Left ventricle myocardium superior (tissue), 1 donor: Measurements from ENCODE around the gene ME1. TPM values are rescaled to one million over a fixed set of nuclear protein-coding genes. Genes with fewer than 3 reads are reported as not detected.
"Not testable (repeated sequence)": the region's sequence is repeated elsewhere in the genome, so short reads cannot be mapped to it uniquely, and the experiment has no call there.

Experiments used
- ATAC-seq: fragments of 200-7000 bp; cut with Tn5 transposase; one replicate; pipeline ENCODE4 v1.9.1; 2020; ENCODE audit warnings: mild to moderate bottlenecking, moderate library complexity
- DNase-seq: peaks from one replicate; pipeline ENCODE4 v3.0.0-alpha.2; 2020
- intact Hi-C: fragments of 100-400 bp; cut with micrococcal nuclease; formaldehyde crosslinking; loops from one replicate; pipeline ENCODE4 v1.11.0; 2022
- long read RNA-seq: library from polyadenylated mRNA; unstranded; transcript quantifications from one replicate; pipeline ENCODE4 v2.0.0, GENCODE V29; 2021
- total RNA-seq: library from RNA; stranded (reverse); fragmentation: NEBNext Ultra II Directional; extraction: Animal tissue kit (Norgen Biotek cat#: 25700); gene quantifications from one replicate; pipeline ENCODE4 v1.2.1, GENCODE V29; 2021
- donor health status: DM: no; HTN: yes; CAD: no; lungs with severe emphysema.

Gene ME1
- 24.9 TPM for total RNA-seq
- long read RNA-seq, transcript ME1-201 (14 exons, 3,371 nt) = major isoform, 43 of 53 reads
- long read RNA-seq, partial matches to known transcripts = 6 of 53 reads
- long read RNA-seq, other reads (novel, unspliced or antisense) = 4 of 53 reads

DNA sequence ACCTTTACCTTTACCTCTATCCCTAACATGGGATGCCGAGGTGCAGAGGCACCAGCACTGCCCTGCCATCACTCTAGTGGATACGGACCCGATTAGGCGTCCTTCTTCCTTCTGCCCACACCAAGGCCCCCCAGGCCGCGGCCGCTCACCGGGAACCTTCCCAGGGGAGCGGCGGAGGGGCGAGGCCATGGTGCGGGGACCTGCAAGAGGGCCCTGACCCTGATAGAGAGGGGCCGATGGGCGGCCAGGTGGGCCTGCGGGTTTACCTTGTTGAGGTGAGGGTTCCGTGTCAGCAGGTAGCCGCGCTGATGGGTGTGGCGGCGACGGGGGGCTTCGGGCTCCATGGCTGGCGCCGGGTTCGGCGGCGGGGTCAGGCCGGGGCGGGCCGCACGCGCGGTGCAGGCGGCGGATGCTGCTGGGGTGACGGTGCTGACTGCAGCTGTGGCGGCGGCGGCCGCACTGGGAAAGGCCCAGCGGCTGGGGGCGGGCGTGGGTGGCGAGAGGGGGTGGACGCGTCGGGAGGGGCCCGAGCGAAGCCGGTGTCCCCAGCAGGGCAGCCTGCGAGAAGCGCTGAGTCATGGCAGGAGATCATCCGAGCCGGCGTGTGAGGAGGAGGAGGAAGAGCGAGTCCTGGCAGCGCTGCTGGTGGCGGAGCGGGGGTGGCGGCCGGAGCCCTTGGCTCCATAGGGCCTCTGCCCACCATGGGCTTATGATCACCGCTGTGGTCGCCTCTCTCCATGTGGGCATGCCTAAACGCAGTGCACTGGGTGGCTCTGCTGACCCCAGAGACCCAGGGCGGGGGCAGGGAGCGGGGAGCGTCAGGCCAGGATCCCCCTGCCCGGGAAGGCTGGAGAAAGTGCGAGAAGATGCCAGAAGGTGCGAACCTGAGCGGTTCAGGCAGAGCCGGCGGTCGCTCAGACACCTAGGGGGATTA is at the start of gene ME1:
Gene ME1, minus strand, starts transcription at position 441 of the 934 bp plus-strand sequence. Its CDS starts 97 bp downstream, at position 344.
- DNase-seq (peak; percentile 86), ATAC-seq (peak; percentile 98)
- intact Hi-C loops = no loop called here

DNA sequence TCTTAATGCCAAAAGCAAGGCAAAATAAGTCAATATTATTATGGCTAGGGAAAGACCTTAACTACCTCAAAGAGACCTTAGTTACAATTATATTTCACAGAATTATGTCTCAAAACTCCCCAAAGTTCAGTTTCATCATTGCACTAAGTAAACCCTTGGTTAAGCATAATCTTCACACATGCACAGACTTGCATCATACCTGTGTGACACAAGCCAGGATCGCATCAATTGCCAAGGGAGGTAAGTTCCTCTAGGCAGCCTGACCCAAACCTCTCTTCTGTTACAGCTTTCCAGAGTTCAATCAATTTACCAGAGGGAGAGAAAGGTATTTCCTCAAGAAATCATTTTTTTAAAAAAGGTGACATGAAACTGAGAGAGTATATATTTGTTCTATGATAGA is 49.6 kb upstream of the ME1 start:
- intact Hi-C loops = no loop called here
- DNase-seq (no peak), ATAC-seq (no peak)

DNA sequence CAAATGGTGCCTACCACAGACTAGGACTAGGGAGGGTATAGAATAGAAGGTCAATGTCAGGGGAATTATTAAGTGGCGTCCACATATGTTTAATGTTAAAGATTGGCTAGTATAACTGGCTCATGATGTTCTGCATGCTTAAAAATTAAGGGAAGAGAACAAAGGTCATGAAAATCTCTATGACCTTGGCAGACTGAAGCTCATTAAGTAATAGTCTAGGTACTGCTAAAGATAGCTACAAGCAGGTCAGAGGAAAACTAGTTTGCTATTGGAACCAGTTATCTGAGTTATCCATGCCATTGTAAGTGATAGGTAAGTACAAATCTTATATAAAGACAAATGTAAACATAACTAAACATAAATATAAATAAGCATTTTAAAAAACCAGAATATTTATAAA is 48.5 kb upstream of the ME1 start:
- intact Hi-C loops = no loop called here
- no peak for ATAC-seq
- no peak for DNase-seq

- intact Hi-C loops = no loop called here
- ATAC-seq (no peak), DNase-seq (no peak)
Observed at GRCh38 chr6:83476971-83477370, 46.1 kb upstream of the ME1 start.

- ATAC-seq (peak; percentile 88), DNase-seq (no peak)
- intact Hi-C loops = no loop called here
Observed at GRCh38 chr6:83474309-83474708, 43.5 kb upstream of the ME1 start.

DNA sequence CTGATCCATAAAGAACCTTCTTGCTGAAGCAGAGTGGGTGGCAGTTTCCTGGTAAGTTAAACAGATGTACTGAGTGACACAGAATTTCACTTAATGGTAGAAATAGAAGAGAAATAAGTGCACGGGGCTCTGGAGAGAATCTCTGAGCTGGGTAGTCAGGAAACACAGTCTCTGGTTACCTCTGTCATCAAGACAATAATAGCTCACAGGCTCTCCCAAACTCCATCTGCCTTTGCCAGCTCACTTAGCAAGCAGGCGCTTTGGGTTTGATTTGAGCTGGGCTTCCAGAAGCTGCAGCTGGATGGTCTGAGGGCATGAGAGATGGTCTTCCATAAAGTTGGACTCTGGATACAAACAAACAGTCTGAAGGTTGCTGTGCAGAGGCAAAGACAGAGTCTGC is 41.9 kb upstream of the ME1 start:
- DNase-seq (no peak), ATAC-seq (peak; percentile 78)
- intact Hi-C loops = no loop called here

- no peak for DNase-seq
- intact Hi-C loops = no loop called here
- ATAC-seq = no peak
Observed at GRCh38 chr6:83470587-83470986, 39.7 kb upstream of the ME1 start.

GRCh38 chr6:83470001-83470400 is 39.1 kb upstream of the ME1 start:
- ATAC-seq (no peak), DNase-seq (no peak)
- intact Hi-C loops = no loop called here

- DNase-seq (peak; percentile 55), ATAC-seq (peak; percentile 75)
- intact Hi-C loops = no loop called here
Observed at GRCh38 chr6:83467620-83468036, 36.8 kb upstream of the ME1 start.

DNA sequence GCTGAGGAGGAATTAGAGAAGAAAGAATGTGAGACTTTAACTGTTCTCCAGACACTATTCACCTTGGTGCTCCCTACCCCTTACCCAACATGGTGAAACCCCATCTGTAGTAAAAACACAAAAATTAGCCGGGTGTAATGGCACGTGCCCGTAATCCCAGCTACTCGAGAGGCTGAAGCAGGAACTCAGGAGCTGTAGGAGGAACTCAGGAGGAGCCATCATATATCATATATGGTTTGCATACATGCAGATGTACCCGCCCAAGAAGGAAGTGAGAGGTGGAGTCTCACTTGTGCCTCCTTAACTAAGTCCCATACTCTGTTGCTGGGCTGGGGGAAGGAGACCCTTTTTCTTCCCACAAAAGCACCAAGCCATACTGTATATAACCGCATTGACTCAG is 35.5 kb upstream of the ME1 start:
- intact Hi-C loops = no loop called here
- DNase-seq = no peak
- no peak for ATAC-seq

GRCh38 chr6:83464381-83465140 is 33.7 kb upstream of the ME1 start:
- ATAC-seq = no peak
- intact Hi-C loops = no loop called here
- no peak for DNase-seq

DNA sequence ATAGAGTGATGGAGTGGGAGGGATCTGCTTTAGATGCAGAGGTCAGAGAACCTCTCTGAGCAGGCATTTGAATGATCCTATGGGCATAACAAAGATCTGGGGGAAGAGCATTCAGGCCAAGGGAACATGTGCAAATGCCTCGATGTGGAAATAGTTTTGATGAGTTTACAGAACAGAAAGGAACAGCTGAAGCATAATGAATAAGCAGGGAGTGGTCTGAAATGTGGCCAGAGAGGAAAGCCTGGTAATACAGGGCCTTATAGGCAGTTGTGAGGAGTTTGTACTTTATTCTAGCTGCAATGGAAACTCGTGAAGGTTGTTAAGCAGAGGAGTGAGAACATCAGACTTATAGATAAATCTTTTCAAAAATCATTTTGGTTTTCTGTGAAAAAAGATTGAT is 33.0 kb upstream of the ME1 start:
- intact Hi-C loops = no loop called here
- ATAC-seq (peak; percentile 56), DNase-seq (no peak)

GRCh38 chr6:83462524-83462923 is 31.7 kb upstream of the ME1 start:
- intact Hi-C loops = no loop called here
- no peak for ATAC-seq
- DNase-seq = no peak

DNA sequence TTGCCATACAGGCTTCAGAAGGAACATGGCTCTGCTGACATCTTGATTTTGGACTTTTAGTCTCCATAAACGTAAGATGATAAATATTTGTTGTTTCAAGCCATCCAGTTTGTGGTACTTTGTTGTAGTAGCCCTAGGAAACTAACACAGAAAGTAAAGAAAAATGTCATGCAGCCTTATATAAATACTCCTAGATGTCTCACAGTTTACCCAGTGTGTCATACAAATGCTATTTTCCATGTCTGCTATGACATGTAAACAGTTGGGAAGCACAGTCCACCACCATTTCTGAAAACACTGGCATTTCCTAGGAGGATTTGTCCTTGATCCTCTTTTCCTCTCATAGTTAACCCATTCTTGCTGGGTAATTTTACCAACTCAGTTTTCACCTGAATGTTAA is 30.6 kb upstream of the ME1 start:
- intact Hi-C loops = no loop called here
- ATAC-seq (no peak), DNase-seq (no peak)

- ATAC-seq (peak; percentile 37), DNase-seq (no peak)
- intact Hi-C loops = no loop called here
Observed at GRCh38 chr6:83459663-83460062, 28.8 kb upstream of the ME1 start.

DNA sequence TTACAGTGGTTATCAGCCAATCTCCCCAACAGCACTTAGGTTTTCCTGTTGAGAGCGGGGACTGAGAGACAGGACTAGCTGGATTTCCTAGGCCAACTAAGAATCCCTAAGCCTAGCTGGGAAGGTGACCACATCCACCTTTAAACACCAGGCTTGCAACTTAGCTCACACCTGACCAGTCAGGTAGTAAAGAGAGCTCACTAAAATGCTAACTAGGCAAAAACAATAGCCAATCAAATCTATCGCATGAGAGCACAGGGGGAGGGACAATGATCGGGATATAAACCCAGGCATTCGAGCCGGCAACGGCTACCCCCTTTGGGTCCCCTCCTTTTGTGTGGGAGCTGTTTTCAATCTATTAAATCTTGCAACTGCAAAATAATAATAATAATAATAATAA is 19.2 kb upstream of the ME1 start:
- intact Hi-C loops, DNase-seq, ATAC-seq: not testable (repeated sequence)

DNA sequence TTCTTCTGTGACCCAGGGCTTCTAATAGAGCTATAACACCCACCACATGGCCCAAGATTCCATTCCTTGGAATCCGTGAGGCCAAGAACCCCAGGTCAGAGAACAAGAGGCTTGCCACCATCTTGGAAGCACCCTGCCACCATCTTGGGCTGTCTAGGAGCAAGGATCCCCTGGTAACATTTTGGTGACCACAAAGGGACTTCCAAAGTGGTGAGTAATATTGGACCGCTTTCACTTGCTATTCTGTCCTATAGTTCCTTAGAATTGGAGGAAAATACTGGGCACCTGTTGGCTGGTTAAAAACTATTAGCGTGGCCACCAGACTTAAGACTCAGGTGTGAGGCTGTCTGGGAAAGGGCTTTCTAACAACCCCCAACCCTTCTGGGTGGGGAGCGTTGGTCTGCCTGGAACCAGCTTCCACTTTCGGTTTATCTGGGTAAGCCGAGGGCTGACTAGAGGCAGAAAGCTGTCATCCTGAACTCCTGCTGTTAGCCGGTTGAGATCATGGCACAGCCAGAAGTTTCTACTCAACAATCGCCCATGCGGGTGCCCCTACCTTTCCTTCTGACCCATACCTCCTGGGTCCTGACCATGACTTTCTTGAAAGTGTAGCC is 13.3 kb upstream of the ME1 start:
- intact Hi-C loops, DNase-seq, ATAC-seq: not testable (repeated sequence)

- intact Hi-C loops = no loop called here
- DNase-seq (no peak), ATAC-seq (no peak)
Observed at GRCh38 chr6:83443516-83443915, 12.7 kb upstream of the ME1 start.

DNA sequence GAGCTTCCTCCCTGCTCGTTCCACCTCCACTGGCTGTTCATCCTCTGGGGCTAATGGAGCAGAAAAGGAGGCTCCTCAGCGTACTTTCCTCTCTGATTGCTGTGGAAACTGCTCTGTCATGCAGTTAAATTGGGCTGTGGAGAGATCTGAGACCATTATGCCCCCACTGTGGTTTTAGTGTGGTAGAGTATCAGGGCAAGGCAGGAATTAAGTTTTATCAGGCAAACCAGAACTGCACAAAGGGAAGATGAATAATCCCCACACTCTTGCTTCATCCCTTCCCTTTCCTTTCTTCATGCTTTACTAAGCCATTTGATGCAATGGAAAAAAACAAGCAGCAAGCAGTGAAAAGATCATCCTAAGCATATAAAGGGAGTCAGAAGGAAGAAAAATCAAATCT is 11.9 kb upstream of the ME1 start:
- DNase-seq (no peak), ATAC-seq (peak; percentile 24)
- intact Hi-C loops = no loop called here

GRCh38 chr6:83439201-83439600 is 8.3 kb upstream of the ME1 start:
- DNase-seq (no peak), ATAC-seq (no peak)
- intact Hi-C loops = no loop called here
